Measurements from ENCODE around the gene ANO9. TPM values are rescaled to one million over a fixed set of nuclear protein-coding genes. Genes with fewer than 3 reads are reported as not detected.

Gene ANO9
- total RNA-seq, 2 donors from 2014 or later, result 0.11 to 0.75 TPM

DNA sequence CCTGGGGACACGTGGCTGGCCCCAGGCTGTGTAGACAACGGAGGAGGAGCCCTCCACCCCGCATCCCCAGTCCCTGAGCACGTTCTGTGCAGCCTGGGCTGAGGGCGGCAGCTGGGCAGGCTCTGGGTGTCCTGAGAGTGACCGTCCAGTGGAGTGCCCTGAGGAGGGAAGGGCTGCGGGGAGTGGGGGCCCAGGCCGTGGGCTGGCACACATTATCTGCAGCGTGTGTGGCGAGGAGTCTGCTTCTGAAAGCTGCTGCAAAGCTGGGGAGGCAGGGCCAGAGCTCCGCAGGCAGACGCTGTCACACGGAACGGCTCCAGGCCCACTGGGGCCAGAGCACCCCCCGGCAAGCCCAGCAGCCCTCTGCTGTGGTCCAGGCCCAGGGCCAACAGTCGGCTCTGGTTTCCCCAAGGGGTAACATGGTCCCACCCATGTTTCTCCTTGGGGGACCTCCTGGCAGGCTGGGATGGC is 835 bp upstream of the ANO9 start:
- H3K27me3 ChIP-seq, result peaks cover 0 to 6% of the 10 kb centered on the region in 2 donors
- DNase-seq (ENCODE audit: low spot score), result no peak
- no peak for TF ChIP-seq CTCF (IDR thresholded peaks at IDR 0.05)
- H3K4me1 ChIP-seq, result peaks cover 0 to 14% of the 10 kb centered on the region in 2 donors
- H3K4me3 ChIP-seq, result no peak overlapping the region
- no peaks in the 10 kb centered on the region for H3K9me3 ChIP-seq
- no peaks in the 10 kb centered on the region for H3K36me3 ChIP-seq
- H3K27ac ChIP-seq, result no peak overlapping the region

DNA sequence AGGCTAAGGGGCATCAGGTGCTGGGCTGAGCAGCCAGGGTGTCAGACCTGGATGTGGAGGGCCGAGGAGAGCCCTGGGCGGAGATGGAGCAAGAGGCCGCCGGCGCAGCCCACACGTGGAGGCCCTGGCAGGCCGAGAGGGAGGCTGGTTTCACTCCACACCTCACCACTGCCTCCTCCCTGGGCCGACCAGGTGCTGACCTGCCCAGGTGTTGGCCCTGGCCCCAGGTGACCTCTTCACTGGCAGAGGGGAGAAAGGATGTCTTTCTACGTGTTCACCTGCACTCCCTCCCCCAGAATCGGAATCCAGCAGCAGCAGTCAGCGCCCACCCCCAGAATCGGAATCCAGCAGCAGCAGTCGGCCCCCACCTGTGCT is 781 bp downstream of the ANO9 start:
- no peak overlapping the region for H3K4me3 ChIP-seq
- no peaks in the 10 kb centered on the region for H3K9me3 ChIP-seq
- no peaks in the 10 kb centered on the region for H3K36me3 ChIP-seq
- H3K27me3 ChIP-seq, result peaks cover 0 to 6% of the 10 kb centered on the region in 2 donors
- TF ChIP-seq CTCF (IDR thresholded peaks at IDR 0.05), result no peak
- no peak for DNase-seq (ENCODE audit: low spot score)
- H3K4me1 ChIP-seq, result peaks cover 0 to 12% of the 10 kb centered on the region in 2 donors
- no peak overlapping the region for H3K27ac ChIP-seq

GRCh38 chr11:440065-441042 is 1.5 kb downstream of the ANO9 start:
- no peak for TF ChIP-seq CTCF (IDR thresholded peaks at IDR 0.05)
- H3K4me1 ChIP-seq, result peaks cover 0 to 12% of the 10 kb centered on the region in 2 donors
- no peak for DNase-seq (ENCODE audit: low spot score)
- no peak overlapping the region for H3K27ac ChIP-seq
- peaks cover 0 to 6% of the 10 kb centered on the region in 2 donors for H3K27me3 ChIP-seq
- no peaks in the 10 kb centered on the region for H3K9me3 ChIP-seq
- H3K4me3 ChIP-seq, result no peak overlapping the region
- no peaks in the 10 kb centered on the region for H3K36me3 ChIP-seq

GRCh38 chr11:439315-440064 is 2.3 kb downstream of the ANO9 start:
- TF ChIP-seq CTCF (IDR thresholded peaks at IDR 0.05), result no peak
- Histone ChIP-seq H3K9me3 (no peaks in the 10 kb centered on the region), H3K27ac (no peak overlapping the region), H3K4me3 (no peak overlapping the region), H3K27me3 (peaks cover 0 to 6% of the 10 kb centered on the region in 2 donors), H3K4me1 (peaks cover 0 to 9% of the 10 kb centered on the region in 2 donors), H3K36me3 (no peaks in the 10 kb centered on the region)
- no peak for DNase-seq (ENCODE audit: low spot score)

DNA sequence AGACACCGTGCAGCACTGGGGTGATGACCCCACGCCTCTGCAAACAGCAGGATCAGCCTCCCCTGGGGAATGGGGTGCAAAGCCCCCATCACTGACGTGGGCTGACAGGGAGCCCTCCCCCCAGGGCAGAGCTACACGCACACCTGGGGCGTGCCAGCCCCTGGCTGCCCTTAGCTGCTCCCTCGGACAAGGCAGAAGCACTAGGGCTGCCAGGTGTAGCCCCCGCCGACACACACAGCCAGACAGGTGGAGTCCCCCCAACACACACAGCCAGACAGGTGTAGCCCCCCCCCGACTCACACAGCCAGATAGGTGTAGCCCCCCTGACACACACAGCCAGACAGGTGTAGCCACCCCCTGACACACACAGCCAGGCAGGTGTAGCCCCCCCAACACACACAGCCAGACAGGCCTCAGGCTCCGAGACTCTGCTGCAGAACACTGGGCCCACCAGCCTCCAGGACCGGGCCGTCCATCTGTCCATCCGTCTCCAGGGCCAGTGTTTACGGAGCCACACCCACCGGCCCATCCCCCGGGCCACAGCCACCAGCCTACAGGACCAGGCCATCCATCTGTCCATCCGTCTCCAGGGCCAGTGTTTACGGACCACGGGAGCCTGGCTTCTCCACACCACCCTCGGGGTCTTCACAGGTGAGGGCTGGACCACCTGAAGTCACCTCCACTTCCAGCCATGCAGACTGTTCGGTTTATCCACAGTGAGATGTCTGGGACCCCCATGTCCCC is 3.5 kb downstream of the ANO9 start:
- peaks cover 0 to 5% of the 10 kb centered on the region in 2 donors for H3K4me1 ChIP-seq
- H3K27me3 ChIP-seq, result peaks cover 0 to 6% of the 10 kb centered on the region in 2 donors
- TF ChIP-seq CTCF (IDR thresholded peaks at IDR 0.05), result no peak
- no peak overlapping the region for H3K27ac ChIP-seq
- no peak overlapping the region for H3K4me3 ChIP-seq
- no peak for DNase-seq (ENCODE audit: low spot score)
- no peaks in the 10 kb centered on the region for H3K36me3 ChIP-seq
- H3K9me3 ChIP-seq, result no peaks in the 10 kb centered on the region

All from right atrium auricular region (tissue), 2 donors.